ENCODE results near the gene SOX8.

The SOX8 gene

DNA sequence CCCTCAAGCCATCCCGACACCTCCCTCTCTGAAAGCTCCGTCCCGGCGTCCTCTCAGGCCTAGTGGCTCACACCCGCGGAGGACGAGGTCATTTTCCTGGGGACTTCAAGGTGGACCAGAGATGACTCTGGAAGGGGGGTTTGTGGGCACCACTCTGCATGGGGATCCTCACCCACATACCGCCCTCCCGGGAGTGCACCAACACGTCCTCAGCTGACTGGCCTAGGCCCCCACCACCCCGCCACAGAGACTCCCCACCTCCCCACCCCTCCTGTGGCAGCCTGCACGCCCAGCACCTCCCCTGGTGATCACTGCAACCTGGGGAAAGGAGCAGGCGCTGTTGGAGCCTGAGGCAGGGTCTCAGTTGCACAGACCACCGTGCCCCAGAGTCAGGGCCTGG, 2.4 kb upstream of the SOX8 start:
- ChIA-PET POLR2A (interaction anchor here (1.3 to 1.6 kb wide), 2 partner anchors 9 to 13 kb away, joined by 3 read pairs; no protein-coding TSS in a partner anchor), CTCF (no interaction called here)
- no peak for TF ChIP-seq ELF4 (IDR thresholded peaks at IDR 0.05)
- TF ChIP-seq LEF1 (IDR thresholded peaks at IDR 0.05; ENCODE audit: borderline replicate concordance), result no peak
- no peak for TF ChIP-seq SUZ12 (IDR thresholded peaks at IDR 0.05)
- no peak for TF ChIP-seq CTBP1 (IDR thresholded peaks at IDR 0.05; ENCODE audit: borderline replicate concordance)
- no peak for TF ChIP-seq ARNT (IDR thresholded peaks at IDR 0.05)
- TF ChIP-seq FOXM1 (IDR thresholded peaks at IDR 0.05; ENCODE audit: borderline replicate concordance), result no peak
- TF ChIP-seq, protein P1, sequence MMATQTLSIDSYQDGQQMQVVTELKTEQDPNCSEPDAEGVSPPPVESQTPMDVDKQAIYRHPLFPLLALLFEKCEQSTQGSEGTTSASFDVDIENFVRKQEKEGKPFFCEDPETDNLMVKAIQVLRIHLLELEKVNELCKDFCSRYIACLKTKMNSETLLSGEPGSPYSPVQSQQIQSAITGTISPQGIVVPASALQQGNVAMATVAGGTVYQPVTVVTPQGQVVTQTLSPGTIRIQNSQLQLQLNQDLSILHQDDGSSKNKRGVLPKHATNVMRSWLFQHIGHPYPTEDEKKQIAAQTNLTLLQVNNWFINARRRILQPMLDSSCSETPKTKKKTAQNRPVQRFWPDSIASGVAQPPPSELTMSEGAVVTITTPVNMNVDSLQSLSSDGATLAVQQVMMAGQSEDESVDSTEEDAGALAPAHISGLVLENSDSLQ (IDR thresholded peaks at IDR 0.05), result no peak
- TF ChIP-seq BHLHE40 (IDR thresholded peaks at IDR 0.05; ENCODE audit: borderline replicate concordance), result no peak
- no peak for TF ChIP-seq L3MBTL2 (conservative IDR thresholded peaks at IDR 0.05)
- TF ChIP-seq TARDBP (IDR thresholded peaks at IDR 0.05), result no peak
- no peak for TF ChIP-seq NFRKB (IDR thresholded peaks at IDR 0.05)
- TF ChIP-seq FOXK2 (IDR thresholded peaks at IDR 0.05), result no peak
- no peak for TF ChIP-seq SP1 (IDR thresholded peaks at IDR 0.05)
- no peak for TF ChIP-seq ZNF384 (IDR thresholded peaks at IDR 0.05)
- TF ChIP-seq FOXA1 (IDR thresholded peaks at IDR 0.05), result no peak
- TF ChIP-seq HDGF (IDR thresholded peaks at IDR 0.05; ENCODE audit: borderline replicate concordance), result no peak
- DNase-seq (ENCODE audit: extremely low spot score), result no peak

DNA sequence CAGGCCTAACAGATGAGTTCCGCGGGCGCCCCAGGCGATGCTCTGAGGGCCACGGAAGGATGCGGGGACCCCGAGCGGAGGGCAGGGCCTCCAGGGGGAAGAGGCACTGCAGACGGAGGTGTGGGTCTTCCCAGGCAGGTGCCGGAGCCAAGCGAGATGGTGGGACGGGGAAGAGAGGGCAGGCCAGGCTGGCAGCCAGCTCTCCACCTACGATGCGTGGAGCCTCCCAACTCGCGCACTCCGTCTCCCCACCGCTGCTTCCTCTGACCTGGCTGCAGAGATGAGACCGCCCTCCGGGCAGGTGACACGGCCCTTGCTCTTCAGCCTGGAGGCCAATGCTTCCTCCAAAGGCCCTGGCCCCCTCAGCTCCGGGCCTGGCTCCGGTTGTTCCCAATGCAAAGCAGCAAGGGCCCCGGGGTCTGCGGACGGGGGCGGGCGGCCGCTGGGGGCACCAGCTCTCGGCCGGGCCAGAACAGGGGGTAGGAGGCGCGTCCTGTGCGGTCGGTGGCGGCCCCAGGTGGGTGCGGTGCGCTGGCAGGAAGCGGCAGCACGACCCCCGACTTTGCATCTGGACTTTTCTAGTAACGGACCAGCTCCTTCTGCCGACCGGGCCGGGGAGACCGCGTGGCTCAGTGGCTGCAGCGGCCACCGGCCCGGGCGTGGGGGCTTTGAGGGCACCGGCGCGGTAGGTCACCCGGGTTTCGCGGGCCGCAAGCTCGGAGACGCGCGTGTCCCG, 1.5 kb upstream of the SOX8 start:
- DNase-seq (ENCODE audit: extremely low spot score), result no peak
- CTCF ChIA-PET, result interaction anchor here (1.2 kb wide), 1 partner anchor 77 kb away, joined by 3 read pairs; no protein-coding TSS in a partner anchor

DNA sequence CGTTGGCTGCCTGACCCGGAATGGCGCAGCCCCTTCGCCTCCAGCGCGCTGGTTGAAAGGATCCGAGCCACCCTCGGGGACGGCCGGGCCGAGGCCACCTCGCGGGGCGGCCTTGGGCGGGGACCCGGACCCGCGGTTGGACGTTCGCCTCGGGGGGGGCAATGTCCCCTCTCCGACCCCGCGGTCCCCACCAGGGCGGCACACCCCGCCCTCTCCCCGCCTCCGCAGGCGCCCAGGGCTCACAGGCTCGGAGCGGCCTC, 1.0 kb upstream of the SOX8 start:
- TF ChIP-seq SUZ12 (IDR thresholded peaks at IDR 0.05), result no peak
- no peak for TF ChIP-seq ELF4 (IDR thresholded peaks at IDR 0.05)
- DNase-seq (ENCODE audit: extremely low spot score), result no peak
- ChIA-PET POLR2A (interaction anchor here (0.8 kb wide), 1 partner anchor 11 kb away, joined by 4 read pairs; no protein-coding TSS in a partner anchor), CTCF (interaction anchor here (1.2 kb wide), 1 partner anchor 77 kb away, joined by 3 read pairs; no protein-coding TSS in a partner anchor)

More for the DNA sequence above, 1.5 kb upstream of the SOX8 start:
- TF ChIP-seq, protein P1 (IDR thresholded peaks at IDR 0.05), result no peak
- no peak for TF ChIP-seq ZNF384 (IDR thresholded peaks at IDR 0.05)
- no peak for TF ChIP-seq NFRKB (IDR thresholded peaks at IDR 0.05)
- no peak for TF ChIP-seq L3MBTL2 (conservative IDR thresholded peaks at IDR 0.05)
- TF ChIP-seq FOXK2 (IDR thresholded peaks at IDR 0.05), result no peak
- TF ChIP-seq FOXM1 (IDR thresholded peaks at IDR 0.05; ENCODE audit: borderline replicate concordance), result no peak
- no peak for TF ChIP-seq FOXA1 (IDR thresholded peaks at IDR 0.05)
- TF ChIP-seq ELF4 (IDR thresholded peaks at IDR 0.05), result no peak
- no peak for TF ChIP-seq SUZ12 (IDR thresholded peaks at IDR 0.05)
- TF ChIP-seq HDGF (IDR thresholded peaks at IDR 0.05; ENCODE audit: borderline replicate concordance), result no peak
- no peak for TF ChIP-seq BHLHE40 (IDR thresholded peaks at IDR 0.05; ENCODE audit: borderline replicate concordance)
- no peak for TF ChIP-seq TARDBP (IDR thresholded peaks at IDR 0.05)
- TF ChIP-seq ARNT (IDR thresholded peaks at IDR 0.05), result no peak
- no peak for TF ChIP-seq SP1 (IDR thresholded peaks at IDR 0.05)
- TF ChIP-seq CTBP1 (IDR thresholded peaks at IDR 0.05; ENCODE audit: borderline replicate concordance), result no peak
- no peak for TF ChIP-seq LEF1 (IDR thresholded peaks at IDR 0.05; ENCODE audit: borderline replicate concordance)
- POLR2A ChIA-PET, result interaction anchor here (0.8 to 1.6 kb wide), 2 partner anchors 10 kb away, joined by 3 to 4 read pairs; no protein-coding TSS in a partner anchor

DNA sequence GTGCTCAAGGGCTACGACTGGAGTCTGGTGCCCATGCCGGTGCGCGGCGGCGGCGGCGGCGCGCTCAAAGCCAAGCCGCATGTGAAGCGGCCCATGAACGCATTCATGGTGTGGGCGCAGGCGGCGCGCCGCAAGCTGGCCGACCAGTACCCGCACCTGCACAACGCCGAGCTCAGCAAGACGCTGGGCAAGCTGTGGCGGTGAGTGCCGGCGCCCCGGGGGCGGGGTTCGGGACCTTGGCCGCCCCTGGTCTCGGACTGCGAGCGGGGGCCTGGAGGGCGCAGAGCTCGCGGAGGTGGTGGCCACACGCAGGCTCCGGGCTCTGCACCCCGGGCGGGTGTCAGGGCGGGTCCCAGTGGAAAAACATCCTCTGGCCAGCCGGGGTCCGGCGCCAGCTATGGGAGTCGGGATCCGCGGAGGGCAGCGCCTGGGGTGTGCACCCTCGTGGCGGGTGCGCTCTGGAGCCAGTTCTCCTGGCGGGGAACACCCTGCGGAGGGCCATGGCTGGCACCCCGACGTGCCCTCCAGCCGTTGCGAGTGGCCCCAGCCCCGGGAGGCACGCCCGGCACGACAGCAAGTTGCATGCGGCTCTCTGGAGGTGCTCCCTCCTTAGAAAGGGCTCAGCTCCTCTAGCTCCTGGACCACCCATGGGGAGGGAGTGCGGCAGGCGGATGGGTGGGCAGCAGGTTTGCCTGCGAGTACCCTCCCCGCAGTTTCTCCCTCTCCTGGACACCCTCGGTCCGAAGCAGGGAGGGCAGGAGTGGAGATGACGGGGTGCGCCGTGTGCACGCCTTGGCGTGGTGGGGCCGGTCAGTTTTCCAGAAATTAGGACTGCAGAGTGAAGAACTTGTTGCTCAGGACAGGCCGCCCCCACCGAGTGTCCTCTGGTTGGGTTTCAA, 824 bp downstream of the SOX8 start:
- DNase-seq (ENCODE audit: extremely low spot score), result no peak
- TF ChIP-seq LEF1 (IDR thresholded peaks at IDR 0.05; ENCODE audit: borderline replicate concordance), result no peak
- no peak for TF ChIP-seq ARNT (IDR thresholded peaks at IDR 0.05)
- TF ChIP-seq TARDBP (IDR thresholded peaks at IDR 0.05), result no peak
- no peak for TF ChIP-seq SUZ12 (IDR thresholded peaks at IDR 0.05)
- no peak for TF ChIP-seq HDGF (IDR thresholded peaks at IDR 0.05; ENCODE audit: borderline replicate concordance)
- ChIA-PET CTCF (no interaction called here), POLR2A (interaction anchor here (1.5 kb wide), 1 partner anchor 9 kb away, joined by 6 read pairs; no protein-coding TSS in a partner anchor)

DNA sequence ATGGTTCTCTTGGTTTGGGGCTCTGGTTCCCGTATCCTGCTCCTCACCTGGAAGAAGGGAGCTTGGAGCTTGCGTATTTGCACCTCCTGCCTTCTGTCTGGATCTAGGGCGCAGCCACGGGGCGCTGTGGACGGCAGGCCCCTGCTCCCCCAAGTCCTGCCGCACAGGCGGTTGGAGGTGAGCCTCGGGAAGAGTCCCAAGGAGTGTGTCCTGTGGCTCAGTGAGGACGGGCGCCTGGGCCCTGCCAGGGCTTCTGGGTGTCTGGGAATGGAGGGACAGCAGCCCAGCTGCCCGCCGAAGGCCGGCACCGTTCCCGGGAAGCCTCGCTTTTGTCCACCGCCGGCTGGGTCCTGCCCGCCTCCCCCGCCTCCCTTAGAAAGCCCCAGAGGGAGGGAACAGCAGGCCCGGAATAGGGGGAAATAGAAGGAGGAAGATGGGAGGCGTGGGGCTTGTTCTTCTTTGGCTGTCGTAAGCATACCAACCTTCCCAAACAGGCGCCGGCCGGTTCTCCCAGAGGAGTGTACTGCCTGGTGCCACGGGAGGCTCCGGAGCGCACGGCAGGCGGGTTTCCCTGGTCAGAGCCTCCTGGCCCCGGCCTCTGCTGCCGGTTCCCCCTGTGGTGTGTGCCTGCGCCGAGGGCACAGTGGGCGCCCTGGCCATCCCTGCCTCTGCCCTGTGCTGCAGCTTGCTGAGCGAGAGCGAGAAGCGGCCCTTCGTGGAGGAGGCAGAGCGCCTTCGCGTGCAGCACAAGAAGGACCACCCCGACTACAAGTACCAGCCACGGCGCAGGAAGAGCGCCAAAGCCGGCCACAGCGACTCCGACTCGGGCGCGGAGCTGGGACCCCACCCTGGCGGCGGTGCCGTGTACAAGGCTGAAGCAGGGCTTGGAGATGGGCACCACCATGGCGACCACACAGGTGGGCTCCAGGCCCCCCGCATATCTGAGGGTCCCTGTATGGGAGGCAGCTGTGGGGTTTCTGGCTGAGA, 1.8 kb downstream of the SOX8 start:
- TF ChIP-seq ARNT (IDR thresholded peaks at IDR 0.05) (no peak), HDGF (IDR thresholded peaks at IDR 0.05; ENCODE audit: borderline replicate concordance) (no peak), SP1 (IDR thresholded peaks at IDR 0.05) (no peak), FOXK2 (IDR thresholded peaks at IDR 0.05) (no peak), ELF4 (IDR thresholded peaks at IDR 0.05) (no peak), BHLHE40 (IDR thresholded peaks at IDR 0.05; ENCODE audit: borderline replicate concordance) (no peak), L3MBTL2 (conservative IDR thresholded peaks at IDR 0.05) (no peak)
- no peak for DNase-seq (ENCODE audit: extremely low spot score)
- ChIA-PET CTCF (no interaction called here), POLR2A (no interaction called here)
